ENCODE results near the gene EYA4.

DNA sequence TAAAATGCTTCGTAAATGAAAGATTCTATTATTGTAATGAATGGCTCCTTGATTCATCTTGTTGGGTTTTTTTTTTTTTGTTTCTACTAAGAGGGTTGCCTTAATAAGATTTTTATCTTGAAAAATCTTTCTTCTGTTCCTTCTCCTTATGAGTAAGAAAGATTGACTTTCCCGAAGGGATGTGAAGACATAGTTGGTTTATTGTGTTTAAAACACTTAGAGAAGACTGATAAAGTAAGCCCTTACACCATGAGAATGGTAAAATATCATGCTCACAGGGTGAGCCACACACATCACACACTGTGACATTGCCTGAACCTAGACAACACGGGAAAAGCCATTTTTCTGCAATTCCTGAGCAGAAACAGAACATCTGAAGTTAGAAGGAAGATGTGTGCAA is 330.5 kb downstream of the EYA4 start:
- TF ChIP-seq CTCF (tag by site-specific recombination; IDR thresholded peaks at IDR 0.05) (no peak), ZNF274 (IDR thresholded peaks at IDR 0.05; ENCODE audit: low read length) (no peak), ZNF274 (tag by site-specific recombination; IDR thresholded peaks at IDR 0.05; ENCODE audit: borderline replicate concordance) (no peak), ZNF660 (tag by site-specific recombination; IDR thresholded peaks at IDR 0.05) (no peak), ZNF140 (tag by site-specific recombination; IDR thresholded peaks at IDR 0.05) (no peak), ZNF639 (tag by site-specific recombination; IDR thresholded peaks at IDR 0.05) (no peak), SCRT2 (tag by site-specific recombination; IDR thresholded peaks at IDR 0.05) (no peak), ZBTB49 (tag by site-specific recombination; IDR thresholded peaks at IDR 0.05; ENCODE audit: low read depth) (no peak), ZNF223 (tag by site-specific recombination; IDR thresholded peaks at IDR 0.05) (no peak), ZBTB11 (tag by site-specific recombination; conservative IDR thresholded peaks at IDR 0.05; ENCODE audit: low read depth) (no peak), ZFP37 (tag by site-specific recombination; IDR thresholded peaks at IDR 0.05) (no peak)
- TF ChIP-seq, protein P1, sequence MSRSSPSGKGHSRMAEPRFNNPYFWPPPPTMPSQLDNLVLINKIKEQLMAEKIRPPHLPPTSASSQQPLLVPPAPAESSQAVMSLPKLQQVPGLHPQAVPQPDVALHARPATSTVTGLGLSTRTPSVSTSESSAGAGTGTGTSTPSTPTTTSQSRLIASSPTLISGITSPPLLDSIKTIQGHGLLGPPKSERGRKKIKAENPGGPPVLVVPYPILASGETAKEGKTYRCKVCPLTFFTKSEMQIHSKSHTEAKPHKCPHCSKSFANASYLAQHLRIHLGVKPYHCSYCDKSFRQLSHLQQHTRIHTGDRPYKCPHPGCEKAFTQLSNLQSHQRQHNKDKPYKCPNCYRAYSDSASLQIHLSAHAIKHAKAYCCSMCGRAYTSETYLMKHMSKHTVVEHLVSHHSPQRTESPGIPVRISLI (tag by site-specific recombination; IDR thresholded peaks at IDR 0.05) = no peak
- TF ChIP-seq, protein P2, sequence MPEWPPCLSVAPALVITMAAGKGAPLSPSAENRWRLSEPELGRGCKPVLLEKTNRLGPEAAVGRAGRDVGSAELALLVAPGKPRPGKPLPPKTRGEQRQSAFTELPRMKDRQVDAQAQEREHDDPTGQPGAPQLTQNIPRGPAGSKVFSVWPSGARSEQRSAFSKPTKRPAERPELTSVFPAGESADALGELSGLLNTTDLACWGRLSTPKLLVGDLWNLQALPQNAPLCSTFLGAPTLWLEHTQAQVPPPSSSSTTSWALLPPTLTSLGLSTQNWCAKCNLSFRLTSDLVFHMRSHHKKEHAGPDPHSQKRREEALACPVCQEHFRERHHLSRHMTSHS (tag by site-specific recombination; IDR thresholded peaks at IDR 0.05) = no peak
- TF ChIP-seq, protein P3, sequence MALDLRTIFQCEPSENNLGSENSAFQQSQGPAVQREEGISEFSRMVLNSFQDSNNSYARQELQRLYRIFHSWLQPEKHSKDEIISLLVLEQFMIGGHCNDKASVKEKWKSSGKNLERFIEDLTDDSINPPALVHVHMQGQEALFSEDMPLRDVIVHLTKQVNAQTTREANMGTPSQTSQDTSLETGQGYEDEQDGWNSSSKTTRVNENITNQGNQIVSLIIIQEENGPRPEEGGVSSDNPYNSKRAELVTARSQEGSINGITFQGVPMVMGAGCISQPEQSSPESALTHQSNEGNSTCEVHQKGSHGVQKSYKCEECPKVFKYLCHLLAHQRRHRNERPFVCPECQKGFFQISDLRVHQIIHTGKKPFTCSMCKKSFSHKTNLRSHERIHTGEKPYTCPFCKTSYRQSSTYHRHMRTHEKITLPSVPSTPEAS (tag by site-specific recombination; IDR thresholded peaks at IDR 0.05) = no peak
- TF ChIP-seq, protein P4, sequence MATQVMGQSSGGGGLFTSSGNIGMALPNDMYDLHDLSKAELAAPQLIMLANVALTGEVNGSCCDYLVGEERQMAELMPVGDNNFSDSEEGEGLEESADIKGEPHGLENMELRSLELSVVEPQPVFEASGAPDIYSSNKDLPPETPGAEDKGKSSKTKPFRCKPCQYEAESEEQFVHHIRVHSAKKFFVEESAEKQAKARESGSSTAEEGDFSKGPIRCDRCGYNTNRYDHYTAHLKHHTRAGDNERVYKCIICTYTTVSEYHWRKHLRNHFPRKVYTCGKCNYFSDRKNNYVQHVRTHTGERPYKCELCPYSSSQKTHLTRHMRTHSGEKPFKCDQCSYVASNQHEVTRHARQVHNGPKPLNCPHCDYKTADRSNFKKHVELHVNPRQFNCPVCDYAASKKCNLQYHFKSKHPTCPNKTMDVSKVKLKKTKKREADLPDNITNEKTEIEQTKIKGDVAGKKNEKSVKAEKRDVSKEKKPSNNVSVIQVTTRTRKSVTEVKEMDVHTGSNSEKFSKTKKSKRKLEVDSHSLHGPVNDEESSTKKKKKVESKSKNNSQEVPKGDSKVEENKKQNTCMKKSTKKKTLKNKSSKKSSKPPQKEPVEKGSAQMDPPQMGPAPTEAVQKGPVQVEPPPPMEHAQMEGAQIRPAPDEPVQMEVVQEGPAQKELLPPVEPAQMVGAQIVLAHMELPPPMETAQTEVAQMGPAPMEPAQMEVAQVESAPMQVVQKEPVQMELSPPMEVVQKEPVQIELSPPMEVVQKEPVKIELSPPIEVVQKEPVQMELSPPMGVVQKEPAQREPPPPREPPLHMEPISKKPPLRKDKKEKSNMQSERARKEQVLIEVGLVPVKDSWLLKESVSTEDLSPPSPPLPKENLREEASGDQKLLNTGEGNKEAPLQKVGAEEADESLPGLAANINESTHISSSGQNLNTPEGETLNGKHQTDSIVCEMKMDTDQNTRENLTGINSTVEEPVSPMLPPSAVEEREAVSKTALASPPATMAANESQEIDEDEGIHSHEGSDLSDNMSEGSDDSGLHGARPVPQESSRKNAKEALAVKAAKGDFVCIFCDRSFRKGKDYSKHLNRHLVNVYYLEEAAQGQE (tag by site-specific recombination; IDR thresholded peaks at IDR 0.05) = no peak
